NCI-H1092 (cell line): ENCODE results near the gene DNAI1.
"Not testable (repeated sequence)": the region's sequence is repeated elsewhere in the genome, so short reads cannot be mapped to it uniquely, and the experiment has no call there.

Source experiments
- DNase-seq: peaks from one replicate; lab custom pipeline; 2025; lab: John Stamatoyannopoulos, UW

Gene DNAI1

DNA sequence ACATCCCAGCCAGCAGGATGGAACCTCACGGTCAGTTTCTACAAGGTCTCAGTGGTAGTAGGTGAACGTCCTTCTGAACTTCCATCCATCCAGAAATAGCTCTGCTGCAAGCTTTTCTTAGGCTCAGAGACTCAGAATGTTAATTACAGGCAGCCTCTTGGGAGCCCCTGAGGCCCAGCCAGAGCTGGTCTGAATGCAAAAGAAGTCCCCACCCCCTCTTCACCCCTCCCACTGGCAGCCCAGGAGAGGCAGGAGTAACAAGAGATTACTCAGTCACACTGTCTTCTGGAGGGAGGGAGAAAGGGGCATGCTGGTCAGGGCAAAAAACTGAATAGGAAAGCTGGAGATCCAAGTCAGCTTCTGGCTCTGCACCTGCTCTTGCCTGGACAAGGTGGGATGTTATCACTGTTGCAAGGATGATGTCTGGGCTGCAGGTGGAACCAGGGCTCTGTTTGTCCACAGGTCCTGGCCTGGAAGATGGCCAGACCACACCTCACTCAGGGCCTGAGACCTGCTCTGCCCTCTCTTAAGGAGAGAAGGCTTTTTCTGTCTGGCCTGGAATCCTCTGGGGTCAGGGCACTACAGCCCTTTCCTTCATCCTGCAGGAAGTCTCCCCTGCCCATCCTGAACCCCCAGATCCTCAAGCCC lies 55.1 kb downstream of the DNAI1 start:
- no peak for DNase-seq

DNA sequence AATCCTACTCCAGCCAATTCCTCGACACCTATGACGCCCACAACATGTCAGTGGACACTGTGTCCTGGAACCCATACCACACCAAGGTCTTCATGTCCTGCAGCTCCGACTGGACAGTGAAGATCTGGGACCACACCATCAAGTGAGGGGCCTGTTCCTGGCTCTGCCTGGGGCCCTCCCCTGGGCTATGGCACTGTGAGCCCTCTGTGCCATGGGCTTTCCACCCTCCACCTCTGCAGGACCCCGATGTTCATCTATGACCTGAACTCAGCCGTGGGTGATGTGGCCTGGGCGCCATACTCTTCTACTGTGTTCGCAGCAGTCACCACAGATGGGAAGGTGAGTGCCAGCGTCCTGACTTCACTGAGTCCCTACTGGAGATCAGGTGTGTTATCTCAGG lies 55.8 kb downstream of the DNAI1 start:
- no peak for DNase-seq

- no peak for DNase-seq
Observed at GRCh38 chr9:34514816-34515215, 56.2 kb downstream of the DNAI1 start.

DNA sequence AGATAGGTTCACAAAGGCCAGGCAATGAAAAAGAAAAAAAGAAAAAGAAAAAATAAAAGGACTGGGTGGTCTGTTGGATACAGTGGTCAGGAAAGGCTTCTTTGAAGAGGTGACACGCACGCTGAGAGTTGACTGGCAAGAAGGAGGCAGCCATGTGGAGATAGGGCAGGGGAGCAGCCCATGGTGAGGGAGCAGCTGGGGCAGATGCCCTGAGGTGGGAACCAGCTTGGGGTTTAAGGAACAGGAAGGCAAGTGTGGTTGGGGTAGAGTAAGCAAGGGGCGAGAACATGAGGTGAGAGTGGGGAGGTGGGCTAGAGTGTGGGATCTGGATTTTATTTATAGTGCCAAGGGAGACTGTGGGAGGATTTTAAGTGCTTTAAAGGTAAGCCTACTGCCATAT lies 57.4 kb downstream of the DNAI1 start:
- DNase-seq, result no peak

DNA sequence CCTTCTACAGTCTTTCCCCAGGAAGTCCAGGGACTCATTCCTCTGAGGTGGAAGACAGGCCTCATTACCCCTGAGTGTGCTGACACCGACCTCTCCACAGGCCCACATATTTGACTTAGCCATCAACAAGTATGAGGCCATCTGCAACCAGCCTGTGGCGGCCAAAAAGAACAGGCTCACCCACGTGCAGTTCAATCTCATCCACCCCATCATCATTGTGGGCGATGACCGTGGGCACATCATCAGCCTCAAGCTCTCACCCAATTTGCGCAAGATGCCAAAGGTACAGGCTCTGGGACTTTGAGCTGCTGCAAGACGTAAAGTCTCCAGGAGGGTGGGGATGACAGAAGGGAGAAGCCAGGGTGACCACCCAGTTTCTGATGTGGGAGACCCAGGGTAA lies 58.6 kb downstream of the DNAI1 start:
- DNase-seq, result no peak

DNA sequence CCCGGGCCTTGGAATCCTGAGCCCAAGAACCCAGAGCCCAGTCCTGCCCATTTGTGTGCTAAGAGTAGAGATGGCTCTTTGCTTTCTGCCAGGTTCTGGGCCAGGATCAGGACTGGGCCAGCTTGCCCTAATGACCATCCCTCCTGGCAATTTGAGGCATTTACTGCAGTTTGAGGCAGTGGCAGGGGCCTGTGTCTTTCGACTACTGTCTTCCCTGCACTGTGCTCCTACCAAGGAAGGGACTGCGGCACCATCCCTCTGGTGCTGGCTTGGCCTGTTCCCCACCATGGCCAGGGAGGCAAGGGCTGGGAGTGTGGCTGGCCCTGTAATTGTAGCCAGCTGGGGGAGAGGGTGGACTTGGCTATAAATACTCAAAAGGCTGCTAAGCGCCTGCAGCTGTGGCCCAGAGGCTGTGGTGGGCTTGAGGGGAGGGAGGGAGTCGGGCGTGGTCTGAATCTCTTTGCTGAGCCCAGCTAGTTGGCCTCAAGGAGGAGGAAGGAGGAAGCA lies 59.6 kb downstream of the DNAI1 start:
- no peak for DNase-seq

- DNase-seq, result no peak
Observed at GRCh38 chr9:34518896-34519295, 60.3 kb downstream of the DNAI1 start.

GRCh38 chr9:34519321-34520020 lies 60.9 kb downstream of the DNAI1 start:
- DNase-seq, result no peak

DNA sequence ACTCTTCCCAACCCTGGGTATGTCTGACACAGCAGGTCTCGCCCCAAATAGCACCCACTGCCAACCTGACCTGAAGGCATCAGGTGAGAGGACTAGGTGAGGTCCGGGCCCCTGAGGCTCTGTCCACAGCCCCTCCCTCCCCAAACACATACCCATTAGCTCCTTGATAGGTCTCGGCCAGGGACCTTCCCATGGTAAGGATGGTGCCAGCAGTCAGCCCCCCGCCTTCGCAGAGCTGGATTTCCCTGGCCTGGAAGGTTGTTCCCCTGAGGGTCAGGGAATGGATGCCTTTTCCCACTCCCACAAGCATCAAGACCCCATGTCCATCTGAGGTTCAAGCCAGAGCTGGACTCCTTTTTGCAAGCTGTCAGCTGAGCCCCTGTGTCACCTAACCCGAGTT lies 61.5 kb downstream of the DNAI1 start:
- DNase-seq, result no peak

DNA sequence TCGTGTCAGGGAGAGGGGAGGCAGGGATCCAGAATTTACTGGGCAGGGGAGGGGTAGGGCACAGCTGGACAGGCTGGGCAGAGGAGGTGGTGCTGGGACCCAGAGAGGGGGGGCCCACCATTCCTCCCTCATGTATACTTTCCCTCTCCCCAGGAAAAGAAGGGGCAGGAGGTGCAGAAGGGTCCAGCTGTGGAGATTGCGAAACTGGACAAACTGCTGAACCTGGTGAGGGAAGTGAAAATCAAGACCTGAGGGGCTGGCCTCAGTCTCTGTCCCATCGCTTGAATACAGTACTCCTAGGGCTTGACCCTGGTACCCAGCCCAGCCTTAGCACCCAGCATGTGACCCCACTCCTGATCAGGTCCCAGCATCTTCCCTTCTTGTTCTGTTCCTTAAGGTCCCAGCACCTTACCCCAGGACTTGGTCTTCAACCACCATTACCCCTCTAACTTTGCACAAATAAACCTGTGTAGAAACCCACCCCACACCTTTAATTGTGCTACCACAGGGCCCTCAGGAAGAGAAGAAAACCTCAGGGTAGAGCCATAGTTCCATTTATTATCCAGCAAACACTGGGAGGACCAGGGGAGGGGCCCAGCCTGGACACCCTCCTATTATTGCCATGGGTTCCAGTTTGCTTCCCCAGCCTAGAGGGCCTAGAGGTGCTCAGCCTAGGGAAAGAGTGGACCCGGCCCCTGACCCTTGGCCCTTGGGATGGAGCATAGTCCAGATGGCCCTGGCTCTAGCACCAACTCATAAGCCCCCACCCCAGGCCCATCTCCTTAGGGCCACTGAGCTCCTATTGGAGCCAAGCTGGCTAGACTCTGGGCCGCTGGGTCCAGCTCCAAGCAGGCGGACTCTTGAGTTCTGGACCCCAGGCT lies 62.1 kb downstream of the DNAI1 start:
- no peak for DNase-seq

DNA sequence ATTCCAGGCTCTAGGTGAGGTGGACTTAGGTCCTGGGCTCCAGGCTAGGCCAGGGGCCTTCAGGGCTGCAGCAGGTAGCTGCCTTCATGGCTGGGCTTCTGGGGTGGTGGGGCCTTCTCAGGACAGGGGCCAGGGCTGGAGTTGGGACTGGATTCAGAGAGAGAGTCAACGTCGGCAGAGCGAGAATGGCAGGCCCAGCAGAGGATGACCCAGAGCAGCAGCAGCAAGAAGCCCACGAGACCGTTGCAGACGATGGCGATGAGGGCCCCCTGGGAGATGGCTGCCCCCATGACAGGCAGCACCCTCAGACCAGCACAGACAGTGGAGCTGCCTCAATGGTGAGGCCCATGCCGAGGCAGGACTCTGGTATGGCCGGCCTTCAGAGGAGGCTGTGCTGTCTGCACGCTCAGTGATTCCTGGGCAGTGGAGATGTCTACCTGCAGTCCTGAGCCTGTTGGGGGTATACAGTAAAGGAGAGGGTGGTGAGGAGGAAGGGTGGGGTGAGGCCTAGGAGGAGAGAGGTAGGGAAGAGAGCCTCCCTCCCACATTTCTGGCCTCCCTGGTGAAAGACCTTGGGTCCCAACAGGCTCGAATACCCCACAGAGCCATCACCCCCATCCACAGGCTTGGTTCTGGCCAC lies 62.9 kb downstream of the DNAI1 start:
- no peak for DNase-seq

DNA sequence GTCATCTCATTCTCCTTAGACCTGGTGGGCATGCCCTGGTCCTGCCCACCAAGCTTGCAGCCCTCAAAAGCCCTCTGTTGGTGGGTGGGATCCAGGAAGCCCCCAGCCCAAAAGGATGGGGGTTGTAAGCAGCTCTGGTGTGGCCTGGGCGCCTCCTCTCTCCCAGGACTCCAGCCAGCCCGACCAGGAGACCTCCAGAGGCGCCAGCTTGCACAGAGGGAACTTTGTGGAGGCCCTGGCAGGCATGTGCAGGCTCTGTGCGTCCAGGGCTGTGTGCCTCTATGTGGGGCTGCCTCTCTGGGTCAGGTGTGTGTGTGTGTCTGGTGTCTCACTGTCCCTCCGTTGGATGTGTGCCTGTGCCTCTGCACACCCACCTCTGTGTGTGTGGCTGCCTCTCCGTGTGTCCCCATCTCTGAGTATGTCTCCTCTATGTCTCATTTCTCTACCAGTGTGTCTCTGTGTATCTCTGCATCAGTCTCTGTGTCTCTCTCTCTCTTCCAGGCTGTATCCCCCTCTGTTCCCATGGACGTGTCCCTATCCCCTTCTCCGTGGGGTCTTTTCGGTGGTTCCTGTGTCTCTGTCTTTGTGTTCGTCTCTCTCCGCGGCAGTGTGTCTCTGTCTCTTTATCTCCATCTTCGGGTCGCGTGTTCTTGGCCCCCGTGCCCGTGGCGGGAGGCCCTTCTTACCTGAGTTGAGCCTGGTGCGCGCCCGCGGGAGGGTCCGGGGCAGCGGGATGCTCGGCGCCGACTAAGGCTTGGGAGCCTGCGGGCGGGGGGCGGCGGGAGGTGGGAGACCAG lies 63.7 kb downstream of the DNAI1 start:
- DNase-seq, result no peak

GRCh38 chr9:34522971-34523797 lies 64.6 kb downstream of the DNAI1 start, which contains the start of gene ENHO:
Gene ENHO (minus strand): TSS chr9:34522990. CDS start chr9:34521695, 1,295 bp downstream.
- peak; percentile 92 for DNase-seq

DNA sequence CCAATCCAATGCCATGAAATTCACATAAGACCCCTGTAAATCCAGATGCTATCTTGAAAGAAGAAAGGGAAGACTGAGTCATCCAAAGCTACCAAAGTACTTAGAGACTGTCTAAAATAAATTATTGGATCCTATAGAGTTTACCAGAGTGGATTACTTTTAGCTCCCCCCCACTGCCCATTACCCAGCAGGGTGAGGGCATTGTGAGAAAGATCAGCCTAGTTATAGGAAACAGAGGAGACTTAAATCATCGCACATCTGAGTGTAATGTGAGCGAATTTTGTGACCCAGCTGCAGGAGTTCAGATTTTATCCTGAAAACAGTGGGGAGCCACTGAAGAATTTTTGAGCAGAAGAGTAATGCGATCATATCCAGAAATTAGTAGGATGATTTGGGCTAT lies 65.7 kb downstream of the DNAI1 start:
- DNase-seq, result no peak

- no peak for DNase-seq
Observed at GRCh38 chr9:34526026-34526425, 67.4 kb downstream of the DNAI1 start.

GRCh38 chr9:34532041-34532440 lies 73.4 kb downstream of the DNAI1 start:
- not testable (repeated sequence) for DNase-seq

GRCh38 chr9:34536685-34537084 lies 78.1 kb downstream of the DNAI1 start:
- DNase-seq, result no peak

DNA sequence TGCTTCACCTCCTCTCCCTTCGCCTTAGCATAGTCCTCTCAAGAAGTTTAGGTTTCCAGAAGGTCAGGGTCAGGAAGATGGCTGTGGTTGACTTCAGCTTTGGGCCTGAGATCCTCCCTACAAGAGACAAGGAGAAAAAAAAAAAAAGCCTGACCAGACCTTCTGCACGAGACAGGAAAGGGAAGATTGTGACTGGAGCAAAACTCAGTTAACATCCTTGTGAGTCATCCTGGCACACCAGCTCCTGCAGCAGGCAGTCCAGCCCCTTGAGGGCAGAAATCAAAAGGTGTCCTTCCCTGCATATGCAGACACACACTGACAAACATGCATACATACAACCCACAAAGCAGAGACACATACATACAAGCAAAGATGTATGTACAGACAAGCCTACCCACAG lies 82.2 kb downstream of the DNAI1 start:
- no peak for DNase-seq

- DNase-seq, result no peak
Observed at GRCh38 chr9:34541540-34541939, 82.9 kb downstream of the DNAI1 start.

- no peak for DNase-seq
Observed at GRCh38 chr9:34544035-34544434, 85.4 kb downstream of the DNAI1 start.
